Measurements from ENCODE around the gene ELMO3. TPM values are rescaled to one million over a fixed set of nuclear protein-coding genes. Genes with fewer than 3 reads are reported as not detected.

The ELMO3 gene
- total RNA-seq, 1 experiment from 2014 or later = 45.8 TPM

GRCh38 chr16:67215706-67216105, 16.8 kb downstream of the ELMO3 start:
- Histone ChIP-seq H4K20me1 (ENCODE audit: insufficient read depth) (no peaks in the 10 kb centered on the region), H3K79me2 (ENCODE audit: insufficient read depth, low read length) (no peaks in the 10 kb centered on the region), H3K27me3 (ENCODE audit: insufficient read depth, low read length) (no peaks in the 10 kb centered on the region), H3K4me3 (replicated peaks in 1 of 2; ENCODE audit: low read depth in 1 of 2, low read length in 2 of 2) (no peak overlapping the region), H3K36me3 (ENCODE audit: control insufficient read depth in 1 of 2, insufficient read depth in 2 of 2, low read length in 2 of 2) (no peaks in the 10 kb centered on the region), H3K9me2 (ENCODE audit: insufficient read depth) (no peaks in the 10 kb centered on the region), H3K9ac (ENCODE audit: low read length) (no peak overlapping the region), H2AFZ (ENCODE audit: low read depth, low read length, poor library complexity, severe bottlenecking) (no peak overlapping the region), H3K27ac (ENCODE audit: low read depth, low read length) (no peak overlapping the region), H3K4me1 (ENCODE audit: control insufficient read depth in 1 of 2, insufficient read depth in 2 of 2, low read length in 2 of 2) (peaks cover 0 to 8% of the 10 kb centered on the region in 2 experiments; a peak in 2 of 4 replicates), H3K9me3 (ENCODE audit: control insufficient read depth in 1 of 2, insufficient read depth in 1 of 2, low read depth in 1 of 2, low read length in 2 of 2) (no peaks in the 10 kb centered on the region), H3K4me2 (ENCODE audit: low read length) (no peak overlapping the region)
- TF ChIP-seq EGR1 (IDR thresholded peaks at IDR 0.05; ENCODE audit: low read depth) (no peak), REST (IDR thresholded peaks at IDR 0.05; ENCODE audit: low read depth) (no peak), CBX3 (IDR thresholded peaks at IDR 0.05; ENCODE audit: low read depth) (no peak)
- intact Hi-C loops (cut with micrococcal nuclease) = no loop called here
- DNase-seq (ENCODE audit: low read depth, low spot score) (no peak), ATAC-seq (peak; percentile 41; the same call in 1 of the 2 replicates)
- no TSS peak for BruUV-seq (replicated peaks)
- ChIA-PET POLR2A (no interaction called here), RAD21 (ENCODE audit: low non-redundant PET in 1 of 2, low total read pairs in 2 of 2, uncharacterized antibody in 2 of 2, unreplicated experiment in 2 of 2) (no interaction called here), CTCF (interaction anchor here (1.3 kb wide), 1 partner anchor 17 kb away, joined by 3 read pairs; the partner anchor contains the start of gene ELMO3)

GRCh38 chr16:67216612-67217490, 17.9 kb downstream of the ELMO3 start:
- intact Hi-C loops (cut with micrococcal nuclease) = no loop called here
- CTCF ChIA-PET = no interaction called here
- RAD21 ChIA-PET (ENCODE audit: low non-redundant PET in 1 of 2, low total read pairs in 2 of 2, uncharacterized antibody in 2 of 2, unreplicated experiment in 2 of 2) = no interaction called here
- TF ChIP-seq POLR2AphosphoS5 (IDR thresholded peaks at IDR 0.05; ENCODE audit: low read depth, low read length) = no peak
- no peak for TF ChIP-seq CBX3 (IDR thresholded peaks at IDR 0.05; ENCODE audit: low read depth)
- no peak for TF ChIP-seq ZNF274 (IDR thresholded peaks at IDR 0.05; ENCODE audit: low read depth, low read length)
- no peak for TF ChIP-seq RAD21 (IDR thresholded peaks at IDR 0.05; ENCODE audit: low read depth)
- TF ChIP-seq ELF1 (IDR thresholded peaks at IDR 0.05; ENCODE audit: borderline replicate concordance, low read depth) = no peak
- TF ChIP-seq SIN3A (IDR thresholded peaks at IDR 0.05; ENCODE audit: low read depth) = no peak
- TF ChIP-seq CEBPB (IDR thresholded peaks at IDR 0.05; ENCODE audit: low read depth) = no peak
- no peak for TF ChIP-seq EZH2 (IDR thresholded peaks at IDR 0.05)
- TF ChIP-seq ZBTB33 (IDR thresholded peaks at IDR 0.05; ENCODE audit: extremely low read depth, insufficient replicate concordance, low read length) = no peak
- no TSS peak for BruUV-seq (replicated peaks)
- H4K20me1 ChIP-seq (ENCODE audit: insufficient read depth) = no peaks in the 10 kb centered on the region
- no peak overlapping the region for H2AFZ ChIP-seq (ENCODE audit: low read depth, low read length, poor library complexity, severe bottlenecking)
- ATAC-seq (no peak), DNase-seq (ENCODE audit: low read depth, low spot score) (no peak)
- H3K4me2 ChIP-seq (ENCODE audit: low read length) = no peak overlapping the region
- no peaks in the 10 kb centered on the region for H3K9me2 ChIP-seq (ENCODE audit: insufficient read depth)
- H3K27ac ChIP-seq (ENCODE audit: low read depth, low read length) = no peak overlapping the region
- H3K79me2 ChIP-seq (ENCODE audit: insufficient read depth, low read length) = no peaks in the 10 kb centered on the region
- H3K9me3 ChIP-seq (ENCODE audit: control insufficient read depth in 1 of 2, insufficient read depth in 1 of 2, low read depth in 1 of 2, low read length in 2 of 2) = no peaks in the 10 kb centered on the region
- H3K9ac ChIP-seq (ENCODE audit: low read length) = no peak overlapping the region
- no peak overlapping the region for H3K4me3 ChIP-seq (replicated peaks in 1 of 2; ENCODE audit: low read depth in 1 of 2, low read length in 2 of 2)
- H3K4me1 ChIP-seq (ENCODE audit: control insufficient read depth in 1 of 2, insufficient read depth in 2 of 2, low read length in 2 of 2) = peaks cover 0 to 8% of the 10 kb centered on the region in 2 experiments; a peak in 2 of 4 replicates
- POLR2A ChIA-PET = interaction anchor here (1.0 kb wide), 1 partner anchor 10 kb away, joined by 3 read pairs; the partner anchor contains the start of gene TMEM208
- H3K27me3 ChIP-seq (ENCODE audit: insufficient read depth, low read length) = no peaks in the 10 kb centered on the region
- H3K36me3 ChIP-seq (ENCODE audit: control insufficient read depth in 1 of 2, insufficient read depth in 2 of 2, low read length in 2 of 2) = no peaks in the 10 kb centered on the region

Data from HCT116 (cell line).